HCEC 1CT (cell line): ENCODE results near the gene PTPRZ1.

Experiments
- DNase-seq: peaks from one replicate; pipeline ENCODE4 v3.0.0-alpha.2; 2017

Gene PTPRZ1

GRCh38 chr7:122059542-122059941 lies 186.6 kb downstream of the PTPRZ1 start:
- no peak for DNase-seq

- DNase-seq = no peak
Measured at GRCh38 chr7:122063146-122063545, 190.2 kb downstream of the PTPRZ1 start.

- DNase-seq = no peak
Measured at GRCh38 chr7:122064971-122065370, 192.0 kb downstream of the PTPRZ1 start.

GRCh38 chr7:122067077-122067476 lies 194.1 kb downstream of the PTPRZ1 start:
- no peak for DNase-seq

- DNase-seq = no peak
Measured at GRCh38 chr7:122068046-122068445, 195.1 kb downstream of the PTPRZ1 start.

GRCh38 chr7:122068999-122069398 lies 196.0 kb downstream of the PTPRZ1 start:
- no peak for DNase-seq

- no peak for DNase-seq
Measured at GRCh38 chr7:122070062-122070461, 197.1 kb downstream of the PTPRZ1 start.

GRCh38 chr7:122070834-122071233 lies 197.9 kb downstream of the PTPRZ1 start:
- DNase-seq = no peak

- no peak for DNase-seq
Measured at GRCh38 chr7:122072272-122072671, 199.3 kb downstream of the PTPRZ1 start.

- DNase-seq = no peak
Measured at GRCh38 chr7:122072924-122073599, 200.1 kb downstream of the PTPRZ1 start.

- DNase-seq = no peak
Measured at GRCh38 chr7:122073635-122074034, 200.7 kb downstream of the PTPRZ1 start.

GRCh38 chr7:122082160-122082559 lies 209.2 kb downstream of the PTPRZ1 start:
- no peak for DNase-seq

- DNase-seq = no peak
Measured at GRCh38 chr7:122082670-122083069, 209.7 kb downstream of the PTPRZ1 start.

- peak; percentile 59 for DNase-seq
Measured at GRCh38 chr7:122092964-122093797, 220.2 kb downstream of the PTPRZ1 start.

- DNase-seq = no peak
Measured at GRCh38 chr7:122094549-122094948, 221.6 kb downstream of the PTPRZ1 start.

- no peak for DNase-seq
Measured at GRCh38 chr7:122095642-122096041, 222.7 kb downstream of the PTPRZ1 start.

- no peak for DNase-seq
Measured at GRCh38 chr7:122100021-122100420, 227.1 kb downstream of the PTPRZ1 start.

- no peak for DNase-seq
Measured at GRCh38 chr7:122103064-122103463, 230.1 kb downstream of the PTPRZ1 start.
